ENCODE measurements around the gene PSD.
A peak's percentile ranks its signal among the peaks of the same experiment; 100 is the strongest.

Gene PSD

DNA sequence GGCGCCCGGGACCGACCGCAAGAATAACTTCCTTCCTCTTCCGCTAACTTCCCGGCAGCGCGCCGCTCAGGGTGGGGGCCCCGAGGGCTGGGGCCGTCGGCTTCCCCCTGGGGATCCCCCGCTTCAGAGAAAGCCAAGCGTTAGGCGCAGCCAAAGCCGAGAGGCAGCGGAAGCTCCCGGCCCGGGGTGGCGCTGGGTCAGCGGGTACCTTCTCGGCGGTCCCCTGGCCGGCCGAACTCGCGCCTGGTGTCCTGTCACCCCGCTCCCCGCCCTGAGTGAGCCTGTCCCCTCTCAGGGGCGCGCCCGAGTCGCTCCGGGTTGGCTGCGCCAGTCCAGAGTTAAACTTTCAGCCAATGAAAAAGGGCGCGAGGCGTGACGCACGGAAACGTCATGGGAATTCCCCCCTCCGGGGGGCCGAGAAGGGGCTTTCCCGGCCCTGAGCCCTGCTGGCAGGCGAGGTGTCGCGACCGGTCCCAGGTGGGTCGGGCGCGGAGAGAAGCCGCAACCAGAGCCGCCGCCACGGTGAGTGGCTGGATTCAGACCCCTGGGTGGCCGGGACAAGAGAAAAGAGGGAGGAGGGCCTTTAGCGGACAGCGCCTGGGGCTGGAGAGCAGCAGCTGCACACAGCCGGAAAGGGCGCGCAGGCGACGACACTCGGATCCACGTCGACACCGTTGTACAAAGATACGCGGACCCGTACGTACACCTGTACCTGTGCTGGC lies 24.3 kb downstream of the PSD start:
- no peak overlapping the region for H4K8ac ChIP-seq (ENCODE audit: low read depth, low read length)

DNA sequence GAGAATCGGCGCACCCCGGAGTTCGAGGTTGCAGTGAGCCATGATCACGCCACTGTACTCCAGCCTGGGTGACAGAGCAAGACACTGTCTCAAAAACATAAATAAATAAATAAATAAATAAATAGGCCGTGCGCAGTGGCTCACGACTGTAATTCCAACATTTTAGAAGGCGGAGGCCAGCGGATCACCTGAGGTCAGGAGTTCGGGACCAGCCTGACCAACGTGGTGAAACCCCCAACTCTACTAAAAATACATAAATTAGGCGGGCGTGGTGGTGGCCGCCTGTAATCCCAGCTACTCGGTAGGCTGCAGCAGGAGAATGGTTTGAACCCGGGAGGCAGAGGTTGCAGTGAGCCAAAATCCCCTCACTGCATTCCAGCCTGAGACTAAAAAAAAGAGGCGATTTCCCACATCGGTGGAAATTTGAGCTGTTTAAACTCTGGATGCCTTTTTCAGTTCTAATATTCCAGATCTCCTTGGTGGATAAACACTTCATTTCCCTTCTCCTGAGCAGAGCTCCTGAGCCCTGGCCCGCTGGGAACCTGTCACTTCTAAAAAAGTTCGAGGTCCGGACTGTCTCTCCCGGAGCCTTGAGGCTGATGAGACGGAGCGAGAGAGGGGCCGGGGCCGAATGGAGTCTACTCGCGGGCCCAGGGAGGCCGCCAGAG lies 25.0 kb downstream of the PSD start:
- Histone ChIP-seq H3K14ac (ENCODE audit: low read length) (no peak overlapping the region), H3K27ac (replicated peaks; ENCODE audit: low read length) (no peak overlapping the region), H2BK120ac (ENCODE audit: low read depth, low read length) (no peak overlapping the region), H3K4ac (ENCODE audit: low read length) (no peak overlapping the region), H3K18ac (ENCODE audit: low read length) (no peak overlapping the region), H4K91ac (ENCODE audit: low read depth, low read length, poor library complexity) (no peak overlapping the region), H2AK5ac (ENCODE audit: low read depth, low read length) (no peak overlapping the region), H3K23ac (ENCODE audit: low read depth, low read length, poor library complexity) (no peak overlapping the region), H2BK12ac (ENCODE audit: low read length) (no peak overlapping the region), H2AFZ (ENCODE audit: low read length) (peak overlapping the region; percentile 96), H2BK15ac (ENCODE audit: low read length) (no peak overlapping the region), H3K4me2 (ENCODE audit: insufficient read depth, low read length, poor library complexity, severe bottlenecking) (peak overlapping the region; percentile 94), H3K9me3 (replicated peaks in 1 of 2; ENCODE audit: control insufficient read depth in 2 of 2, insufficient read depth in 1 of 2, low read depth in 1 of 2, low read length in 2 of 2) (no peaks in the 10 kb centered on the region), H3K36me3 (replicated peaks in 1 of 2; ENCODE audit: control insufficient read depth in 2 of 2, insufficient read depth in 2 of 2, low read length in 2 of 2) (peaks cover 0 to 16% of the 10 kb centered on the region in 2 donors), H3K4me1 (ENCODE audit: control insufficient read depth in 2 of 2, insufficient read depth in 1 of 2, low read depth in 1 of 2, low read length in 2 of 2) (peaks cover 7 to 11% of the 10 kb centered on the region in 2 donors), H2BK5ac (ENCODE audit: low read length) (no peak overlapping the region), H3K27me3 (ENCODE audit: control insufficient read depth in 3 of 3, insufficient read depth in 3 of 3, low read depth in 1 of 3, low read length in 3 of 3) (peaks cover 0 to 31% (median 18%) of the 10 kb centered on the region in 3 experiments), H3K9ac (ENCODE audit: low read depth, low read length, poor library complexity) (no peak overlapping the region), H3K4me3 (ENCODE audit: low read length in 2 of 2) (peak overlapping the region in 1 of 2 donors; percentile 54), H4K8ac (ENCODE audit: low read depth, low read length) (no peak overlapping the region), H3K79me1 (ENCODE audit: low read depth, low read length) (no peaks in the 10 kb centered on the region)
- DNase-seq (ENCODE audit: low spot score), result no peak
- no CpG with 5 or more reads among the region's 30 CpGs for WGBS, 2 donors (ENCODE audit: extremely low coverage in 2 of 2, insufficient read length in 2 of 2, insufficient replicate concordance in 1 of 2)

More for the DNA sequence above, 24.3 kb downstream of the PSD start:
- DNase-seq (ENCODE audit: low spot score), result peak; percentile 90
- H3K14ac ChIP-seq (ENCODE audit: low read length), result peak overlapping the region; percentile 39
- peaks cover 0 to 19% of the 10 kb centered on the region in 2 donors for H3K36me3 ChIP-seq (replicated peaks in 1 of 2; ENCODE audit: control insufficient read depth in 2 of 2, insufficient read depth in 2 of 2, low read length in 2 of 2)
- H4K91ac ChIP-seq (ENCODE audit: low read depth, low read length, poor library complexity), result no peak overlapping the region
- H2BK12ac ChIP-seq (ENCODE audit: low read length), result no peak overlapping the region
- WGBS, 2 donors (ENCODE audit: extremely low coverage in 2 of 2, insufficient read length in 2 of 2, insufficient replicate concordance in 1 of 2), result no CpG with 5 or more reads among the region's 71 CpGs
- H3K18ac ChIP-seq (ENCODE audit: low read length), result peak overlapping the region; percentile 20
- H2BK15ac ChIP-seq (ENCODE audit: low read length), result no peak overlapping the region
- peak overlapping the region; percentile 94 for H3K9ac ChIP-seq (ENCODE audit: low read depth, low read length, poor library complexity)
- peaks cover 7 to 13% of the 10 kb centered on the region in 2 donors for H3K4me1 ChIP-seq (ENCODE audit: control insufficient read depth in 2 of 2, insufficient read depth in 1 of 2, low read depth in 1 of 2, low read length in 2 of 2)
- H2BK120ac ChIP-seq (ENCODE audit: low read depth, low read length), result no peak overlapping the region
- H3K4me3 ChIP-seq (ENCODE audit: low read length in 2 of 2), result peak overlapping the region; percentile 54 to 87
- peak overlapping the region; percentile 94 for H3K4me2 ChIP-seq (ENCODE audit: insufficient read depth, low read length, poor library complexity, severe bottlenecking)
- H2AK5ac ChIP-seq (ENCODE audit: low read depth, low read length), result no peak overlapping the region
- no peak overlapping the region for H2BK5ac ChIP-seq (ENCODE audit: low read length)
- H3K79me1 ChIP-seq (ENCODE audit: low read depth, low read length), result peaks cover 1% of the 10 kb centered on the region
- H3K4ac ChIP-seq (ENCODE audit: low read length), result no peak overlapping the region
- no peak overlapping the region for H3K27ac ChIP-seq (replicated peaks; ENCODE audit: low read length)
- no peaks in the 10 kb centered on the region for H3K9me3 ChIP-seq (replicated peaks in 1 of 2; ENCODE audit: control insufficient read depth in 2 of 2, insufficient read depth in 1 of 2, low read depth in 1 of 2, low read length in 2 of 2)
- peak overlapping the region; percentile 96 for H2AFZ ChIP-seq (ENCODE audit: low read length)
- peaks cover 0 to 31% (median 18%) of the 10 kb centered on the region in 3 experiments for H3K27me3 ChIP-seq (ENCODE audit: control insufficient read depth in 3 of 3, insufficient read depth in 3 of 3, low read depth in 1 of 3, low read length in 3 of 3)
- peak overlapping the region; percentile 90 for H3K23ac ChIP-seq (ENCODE audit: low read depth, low read length, poor library complexity)

DNA sequence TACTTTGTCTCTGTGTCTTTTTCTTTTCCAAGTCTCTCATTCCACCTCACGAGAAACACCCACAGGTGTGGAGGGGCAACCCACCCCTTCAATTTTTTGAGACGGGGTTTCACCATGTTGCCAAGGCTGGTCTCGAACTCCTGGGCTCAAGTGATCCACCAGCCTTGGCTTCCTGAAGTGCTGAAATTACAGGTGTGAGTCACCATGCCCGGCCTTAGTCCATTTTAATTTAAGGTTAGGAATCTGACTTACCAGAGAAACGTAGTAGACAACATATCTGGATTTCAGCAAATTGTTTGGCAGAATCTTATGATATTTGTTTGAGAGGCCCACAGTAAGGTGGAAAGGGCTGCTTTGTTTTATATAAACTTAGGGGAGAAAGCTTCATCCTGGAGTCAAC lies 26.3 kb downstream of the PSD start:
- Histone ChIP-seq H2BK12ac (ENCODE audit: low read length) (no peak overlapping the region), H3K23ac (ENCODE audit: low read depth, low read length, poor library complexity) (no peak overlapping the region), H2AK5ac (ENCODE audit: low read depth, low read length) (no peak overlapping the region), H2BK5ac (ENCODE audit: low read length) (no peak overlapping the region), H3K27ac (replicated peaks; ENCODE audit: low read length) (no peak overlapping the region), H3K4me1 (ENCODE audit: control insufficient read depth in 2 of 2, insufficient read depth in 1 of 2, low read depth in 1 of 2, low read length in 2 of 2) (peaks cover 7 to 11% of the 10 kb centered on the region in 2 donors), H2BK15ac (ENCODE audit: low read length) (no peak overlapping the region), H3K4ac (ENCODE audit: low read length) (no peak overlapping the region), H4K91ac (ENCODE audit: low read depth, low read length, poor library complexity) (no peak overlapping the region), H3K14ac (ENCODE audit: low read length) (no peak overlapping the region), H2BK120ac (ENCODE audit: low read depth, low read length) (no peak overlapping the region), H3K18ac (ENCODE audit: low read length) (no peak overlapping the region), H3K9ac (ENCODE audit: low read depth, low read length, poor library complexity) (no peak overlapping the region), H3K27me3 (ENCODE audit: control insufficient read depth in 3 of 3, insufficient read depth in 3 of 3, low read depth in 1 of 3, low read length in 3 of 3) (peaks cover 0 to 31% (median 18%) of the 10 kb centered on the region in 3 experiments), H3K9me3 (replicated peaks in 1 of 2; ENCODE audit: control insufficient read depth in 2 of 2, insufficient read depth in 1 of 2, low read depth in 1 of 2, low read length in 2 of 2) (no peaks in the 10 kb centered on the region), H3K79me1 (ENCODE audit: low read depth, low read length) (no peaks in the 10 kb centered on the region), H3K36me3 (replicated peaks in 1 of 2; ENCODE audit: control insufficient read depth in 2 of 2, insufficient read depth in 2 of 2, low read length in 2 of 2) (peaks cover 0 to 5% of the 10 kb centered on the region in 2 donors), H3K4me3 (ENCODE audit: low read length in 2 of 2) (no peak overlapping the region), H3K4me2 (ENCODE audit: insufficient read depth, low read length, poor library complexity, severe bottlenecking) (no peak overlapping the region), H4K8ac (ENCODE audit: low read depth, low read length) (no peak overlapping the region), H2AFZ (ENCODE audit: low read length) (no peak overlapping the region)
- no peak for DNase-seq (ENCODE audit: low spot score)
- no CpG with 5 or more reads among the region's 5 CpGs for whole genome bisulfite sequencing, 2 donors (ENCODE audit: extremely low coverage in 2 of 2, insufficient read length in 2 of 2, insufficient replicate concordance in 1 of 2)

DNA sequence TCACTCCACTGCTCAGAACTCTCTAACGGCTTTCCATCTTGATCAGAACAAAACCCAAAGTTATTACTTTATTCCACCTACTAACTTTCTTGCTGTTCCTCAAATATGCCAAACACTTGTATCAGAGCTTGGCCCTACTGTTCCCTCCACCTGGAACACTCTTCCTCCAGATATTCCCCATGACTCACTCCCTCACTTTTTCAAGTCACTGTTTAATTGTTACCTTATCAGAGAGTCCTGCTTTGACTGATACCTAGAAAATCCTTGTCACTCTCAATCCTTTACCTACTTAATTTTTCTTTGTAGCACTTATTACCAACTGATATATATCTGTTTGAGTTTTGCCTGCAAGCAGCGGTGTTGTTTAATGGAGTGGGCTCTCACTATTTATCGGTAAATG lies 28.7 kb downstream of the PSD start:
- H3K4ac ChIP-seq (ENCODE audit: low read length), result no peak overlapping the region
- no peak overlapping the region for H3K4me2 ChIP-seq (ENCODE audit: insufficient read depth, low read length, poor library complexity, severe bottlenecking)
- H3K9ac ChIP-seq (ENCODE audit: low read depth, low read length, poor library complexity), result no peak overlapping the region
- no peak overlapping the region for H2AK5ac ChIP-seq (ENCODE audit: low read depth, low read length)
- H3K27me3 ChIP-seq (ENCODE audit: control insufficient read depth in 3 of 3, insufficient read depth in 3 of 3, low read depth in 1 of 3, low read length in 3 of 3), result peaks cover 0 to 28% (median 18%) of the 10 kb centered on the region in 3 experiments
- H3K36me3 ChIP-seq (replicated peaks in 1 of 2; ENCODE audit: control insufficient read depth in 2 of 2, insufficient read depth in 2 of 2, low read length in 2 of 2), result no peaks in the 10 kb centered on the region
- no peak overlapping the region for H2BK15ac ChIP-seq (ENCODE audit: low read length)
- H3K79me1 ChIP-seq (ENCODE audit: low read depth, low read length), result no peaks in the 10 kb centered on the region
- no peak overlapping the region for H4K91ac ChIP-seq (ENCODE audit: low read depth, low read length, poor library complexity)
- H3K14ac ChIP-seq (ENCODE audit: low read length), result no peak overlapping the region
- H3K18ac ChIP-seq (ENCODE audit: low read length), result no peak overlapping the region
- H3K23ac ChIP-seq (ENCODE audit: low read depth, low read length, poor library complexity), result no peak overlapping the region
- no peak overlapping the region for H2BK120ac ChIP-seq (ENCODE audit: low read depth, low read length)
- H3K4me3 ChIP-seq (ENCODE audit: low read length in 2 of 2), result no peak overlapping the region
- no peak overlapping the region for H3K27ac ChIP-seq (replicated peaks; ENCODE audit: low read length)
- H3K4me1 ChIP-seq (ENCODE audit: control insufficient read depth in 2 of 2, insufficient read depth in 1 of 2, low read depth in 1 of 2, low read length in 2 of 2), result peaks cover 6 to 8% of the 10 kb centered on the region in 2 donors
- H4K8ac ChIP-seq (ENCODE audit: low read depth, low read length), result no peak overlapping the region
- no peak overlapping the region for H2AFZ ChIP-seq (ENCODE audit: low read length)
- no peaks in the 10 kb centered on the region for H3K9me3 ChIP-seq (replicated peaks in 1 of 2; ENCODE audit: control insufficient read depth in 2 of 2, insufficient read depth in 1 of 2, low read depth in 1 of 2, low read length in 2 of 2)
- no peak overlapping the region for H2BK12ac ChIP-seq (ENCODE audit: low read length)
- WGBS, 2 donors (ENCODE audit: extremely low coverage in 2 of 2, insufficient read length in 2 of 2, insufficient replicate concordance in 1 of 2), result no CpG with 5 or more reads among the region's 3 CpGs
- H2BK5ac ChIP-seq (ENCODE audit: low read length), result no peak overlapping the region
- DNase-seq (ENCODE audit: low spot score), result no peak
